CD4-positive, CD25-positive, alpha-beta regulatory T cell (primary cell): ENCODE results near the gene HOXC6. TPM values are rescaled to one million over a fixed set of nuclear protein-coding genes. Genes with fewer than 3 reads are reported as not detected.

ENCODE experiments used
- ATAC-seq, 2 donors: fragments of 150-1000 bp; cut with Tn5 transposase; one replicate each; pipeline ENCODE4 v1.10.0; 2021; ENCODE audit warnings: low read depth in 2 of 2, moderate number of reproducible peaks in 2 of 2, moderate library complexity in 1 of 2
- DNase-seq, 3 donors: peaks; one replicate each; pipeline versions ENCODE4 v3.0.0 to v3.0.0-alpha.2; 2012 to 2022; ENCODE audit warnings: mixed read lengths in 1 of 3
- H3K27ac ChIP-seq: one replicate; pipeline ENCODE4 v1.7.0; 2013; ENCODE audit warnings: mild to moderate bottlenecking, low read length; ENCODE audit not compliant: insufficient read depth, poor library complexity, severe bottlenecking
- H3K27me3 ChIP-seq: one replicate; pipeline ENCODE4 v1.7.0; 2013; ENCODE audit warnings: low read length; ENCODE audit not compliant: control insufficient read depth, insufficient read depth
- H3K36me3 ChIP-seq: one replicate; pipeline ENCODE4 v1.7.0; 2013; ENCODE audit warnings: mild to moderate bottlenecking, low read length, moderate library complexity; ENCODE audit not compliant: control insufficient read depth, insufficient read depth
- H3K4me1 ChIP-seq: 2 replicates; pipeline ENCODE4 v1.7.0; 2013; ENCODE audit warnings: mild to moderate bottlenecking, low read length; ENCODE audit not compliant: insufficient read depth, control insufficient read depth, poor library complexity, severe bottlenecking
- H3K4me3 ChIP-seq: one replicate; pipeline ENCODE4 v1.7.0; 2013; ENCODE audit warnings: low read depth, mild to moderate bottlenecking, low read length, moderate library complexity
- H3K9me3 ChIP-seq, 2 experiments: 1 replicate in 1 of 2; 2 replicates in 1 of 2; pipeline ENCODE4 v1.7.0; 2013; ENCODE audit warnings: low read length in 2 of 2, mild to moderate bottlenecking in 1 of 2, moderate library complexity in 1 of 2; ENCODE audit not compliant: control insufficient read depth in 2 of 2
- H3K27ac Mint-ChIP-seq, 3 donors: one replicate each; pipeline ENCODE4 v1.8.0; 2020 to 2022; ENCODE audit warnings: mild to moderate bottlenecking in 3 of 3, mixed read lengths in 3 of 3, moderate library complexity in 2 of 3
- H3K27me3 Mint-ChIP-seq: one replicate; pipeline ENCODE4 v1.8.0; 2022; ENCODE audit warnings: mild to moderate bottlenecking, mixed read lengths
- H3K36me3 Mint-ChIP-seq: one replicate; pipeline ENCODE4 v1.8.0; 2020; ENCODE audit warnings: mixed read lengths
- H3K4me1 Mint-ChIP-seq, 4 donors: one replicate each; pipeline ENCODE4 v1.8.0; 2020 to 2022; ENCODE audit warnings: mixed read lengths in 4 of 4, mild to moderate bottlenecking in 1 of 4
- H3K4me3 Mint-ChIP-seq, 4 donors: one replicate each; pipeline ENCODE4 v1.8.0; 2020 to 2022; ENCODE audit warnings: mild to moderate bottlenecking in 4 of 4, mixed read lengths in 4 of 4, moderate library complexity in 3 of 4
- H3K9me3 Mint-ChIP-seq, 7 donors: one replicate each; pipeline ENCODE4 v1.8.0; 2020 to 2022; ENCODE audit warnings: mixed read lengths in 7 of 7, mild to moderate bottlenecking in 3 of 7, moderate library complexity in 2 of 7
- polyA plus RNA-seq, 4 donors: library from polyadenylated mRNA; unstranded; fragments of 300-500 nt; fragmentation: Illumina TruSeq; gene quantifications; one replicate each; pipeline ENCODE4 v1.2.3, GENCODE V29; 2021
- total RNA-seq: library from RNA; stranded (reverse); gene quantifications from one replicate; pipeline ENCODE4 v1.2.3, GENCODE V29; 2022

The HOXC6 gene
- total and polyA plus RNA-seq, 5 donors from 2014 or later: not detected

DNA sequence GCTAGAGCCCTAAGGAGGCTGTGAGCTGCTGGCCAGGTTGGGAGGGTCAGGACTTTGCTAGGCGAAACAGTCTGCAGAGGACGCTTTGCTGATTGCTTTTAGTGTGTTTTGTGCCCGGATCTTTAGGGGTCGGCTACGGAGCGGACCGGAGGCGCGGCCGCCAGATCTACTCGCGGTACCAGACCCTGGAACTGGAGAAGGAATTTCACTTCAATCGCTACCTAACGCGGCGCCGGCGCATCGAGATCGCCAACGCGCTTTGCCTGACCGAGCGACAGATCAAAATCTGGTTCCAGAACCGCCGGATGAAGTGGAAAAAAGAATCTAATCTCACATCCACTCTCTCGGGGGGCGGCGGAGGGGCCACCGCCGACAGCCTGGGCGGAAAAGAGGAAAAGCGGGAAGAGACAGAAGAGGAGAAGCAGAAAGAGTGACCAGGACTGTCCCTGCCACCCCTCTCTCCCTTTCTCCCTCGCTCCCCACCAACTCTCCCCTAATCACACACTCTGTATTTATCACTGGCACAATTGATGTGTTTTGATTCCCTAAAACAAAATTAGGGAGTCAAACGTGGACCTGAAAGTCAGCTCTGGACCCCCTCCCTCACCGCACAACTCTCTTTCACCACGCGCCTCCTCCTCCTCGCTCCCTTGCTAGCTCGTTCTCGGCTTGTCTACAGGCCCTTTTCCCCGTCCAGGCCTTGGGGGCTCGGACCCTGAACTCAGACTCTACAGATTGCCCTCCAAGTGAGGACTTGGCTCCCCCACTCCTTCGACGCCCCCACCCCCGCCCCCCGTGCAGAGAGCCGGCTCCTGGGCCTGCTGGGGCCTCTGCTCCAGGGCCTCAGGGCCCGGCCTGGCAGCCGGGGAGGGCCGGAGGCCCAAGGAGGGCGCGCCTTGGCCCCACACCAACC lies 1.5 kb downstream of the HOXC6 start:
- Mint-ChIP-seq H3K9me3 (peaks cover 0 to 7% (median 3%) of the 10 kb centered on the region in 7 donors), H3K36me3 (no peaks in the 10 kb centered on the region), H3K4me3 (no peak overlapping the region), H3K27ac (no peak overlapping the region), H3K4me1 (peaks cover 0 to 34% (median 16%) of the 10 kb centered on the region in 4 donors), H3K27me3 (peaks cover 97% of the 10 kb centered on the region)
- Histone ChIP-seq H3K27me3 (peaks cover 38% of the 10 kb centered on the region), H3K9me3 (peaks cover 8 to 18% of the 10 kb centered on the region in 2 experiments), H3K4me1 (peaks cover 26% of the 10 kb centered on the region), H3K4me3 (no peak overlapping the region), H3K27ac (no peak overlapping the region), H3K36me3 (no peaks in the 10 kb centered on the region)
- DNase-seq (no peak), ATAC-seq (no peak)

DNA sequence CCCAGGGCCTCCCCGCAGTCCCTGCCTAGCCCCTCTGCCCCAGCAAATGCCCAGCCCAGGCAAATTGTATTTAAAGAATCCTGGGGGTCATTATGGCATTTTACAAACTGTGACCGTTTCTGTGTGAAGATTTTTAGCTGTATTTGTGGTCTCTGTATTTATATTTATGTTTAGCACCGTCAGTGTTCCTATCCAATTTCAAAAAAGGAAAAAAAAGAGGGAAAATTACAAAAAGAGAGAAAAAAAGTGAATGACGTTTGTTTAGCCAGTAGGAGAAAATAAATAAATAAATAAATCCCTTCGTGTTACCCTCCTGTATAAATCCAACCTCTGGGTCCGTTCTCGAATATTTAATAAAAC lies 2.2 kb downstream of the HOXC6 start:
- DNase-seq (no peak), ATAC-seq (no peak)
- peaks cover 97% of the 10 kb centered on the region for H3K27me3 Mint-ChIP-seq
- H3K9me3 Mint-ChIP-seq: peaks cover 0 to 10% (median 3%) of the 10 kb centered on the region in 7 donors
- H3K9me3 ChIP-seq: peaks cover 8 to 18% of the 10 kb centered on the region in 2 experiments
- H3K36me3 ChIP-seq: no peaks in the 10 kb centered on the region
- H3K27ac ChIP-seq: no peak overlapping the region
- H3K4me3 ChIP-seq: no peak overlapping the region
- no peak overlapping the region for H3K27ac Mint-ChIP-seq
- peaks cover 40% of the 10 kb centered on the region for H3K27me3 ChIP-seq
- H3K36me3 Mint-ChIP-seq: no peaks in the 10 kb centered on the region
- H3K4me1 Mint-ChIP-seq: peaks cover 0 to 38% (median 20%) of the 10 kb centered on the region in 4 donors
- H3K4me1 ChIP-seq: peaks cover 26% of the 10 kb centered on the region
- no peak overlapping the region for H3K4me3 Mint-ChIP-seq

DNA sequence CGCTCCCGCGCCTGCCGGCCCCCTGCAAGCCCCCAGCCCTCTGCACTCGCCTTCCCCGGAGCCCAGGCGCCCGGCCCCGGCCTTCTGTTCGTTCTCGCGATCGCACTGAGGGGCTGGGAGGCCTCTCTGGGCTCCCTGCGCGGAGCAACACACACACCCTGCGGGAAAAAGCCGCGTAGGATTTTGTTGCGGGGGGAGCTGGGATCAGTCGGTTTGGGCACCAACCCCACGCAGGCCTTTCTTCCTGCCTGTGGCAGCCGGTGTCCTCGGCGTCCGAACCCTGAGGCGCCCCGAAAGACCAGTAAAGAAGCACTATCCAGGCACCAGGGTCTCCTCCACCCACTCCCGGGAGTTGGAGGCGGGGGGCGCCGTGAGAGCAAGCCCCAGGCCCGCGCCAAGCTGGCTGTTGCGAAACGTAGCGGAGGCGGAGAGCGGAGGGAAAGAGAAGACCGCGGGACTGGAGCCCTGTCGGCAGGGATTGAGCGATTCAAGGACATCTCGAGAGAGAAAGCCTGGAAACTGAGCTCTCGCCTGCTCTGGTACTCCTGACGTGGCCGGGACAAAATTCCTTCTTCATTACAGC lies 2.7 kb downstream of the HOXC6 start:
- H3K36me3 ChIP-seq: no peaks in the 10 kb centered on the region
- peaks cover 41% of the 10 kb centered on the region for H3K27me3 ChIP-seq
- H3K4me3 ChIP-seq: no peak overlapping the region
- H3K9me3 ChIP-seq: peaks cover 8 to 18% of the 10 kb centered on the region in 2 experiments
- ATAC-seq (no peak), DNase-seq (no peak)
- no peak overlapping the region for H3K27ac ChIP-seq
- H3K4me1 ChIP-seq: peaks cover 26% of the 10 kb centered on the region
- Mint-ChIP-seq H3K9me3 (peaks cover 0 to 10% (median 3%) of the 10 kb centered on the region in 7 donors), H3K36me3 (no peaks in the 10 kb centered on the region), H3K27me3 (peaks cover 97% of the 10 kb centered on the region), H3K27ac (no peak overlapping the region), H3K4me3 (no peak overlapping the region), H3K4me1 (peaks cover 0 to 38% (median 19%) of the 10 kb centered on the region in 4 donors)

DNA sequence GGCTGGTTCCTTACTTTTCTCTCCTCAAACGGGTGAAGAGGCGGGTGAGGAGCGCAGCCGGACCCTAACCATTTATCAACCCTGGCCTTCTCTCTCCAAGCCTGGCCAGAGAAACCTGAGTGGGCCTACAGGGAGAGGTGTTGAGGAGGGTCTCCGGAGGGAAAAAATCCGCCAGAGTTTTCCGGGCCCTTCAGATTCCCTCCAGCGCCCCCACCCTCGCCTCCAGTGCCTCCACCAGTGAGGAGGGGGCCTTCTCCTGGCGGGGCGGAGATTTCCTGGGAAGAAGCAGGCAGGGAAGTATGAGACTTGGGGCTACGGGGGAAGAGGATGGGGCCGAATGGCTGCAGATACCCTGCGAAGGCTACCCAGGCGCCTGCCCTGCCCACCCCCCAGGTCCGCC lies 3.2 kb downstream of the HOXC6 start:
- H3K4me3 ChIP-seq: no peak overlapping the region
- peaks cover 0 to 10% (median 3%) of the 10 kb centered on the region in 7 donors for H3K9me3 Mint-ChIP-seq

DNA sequence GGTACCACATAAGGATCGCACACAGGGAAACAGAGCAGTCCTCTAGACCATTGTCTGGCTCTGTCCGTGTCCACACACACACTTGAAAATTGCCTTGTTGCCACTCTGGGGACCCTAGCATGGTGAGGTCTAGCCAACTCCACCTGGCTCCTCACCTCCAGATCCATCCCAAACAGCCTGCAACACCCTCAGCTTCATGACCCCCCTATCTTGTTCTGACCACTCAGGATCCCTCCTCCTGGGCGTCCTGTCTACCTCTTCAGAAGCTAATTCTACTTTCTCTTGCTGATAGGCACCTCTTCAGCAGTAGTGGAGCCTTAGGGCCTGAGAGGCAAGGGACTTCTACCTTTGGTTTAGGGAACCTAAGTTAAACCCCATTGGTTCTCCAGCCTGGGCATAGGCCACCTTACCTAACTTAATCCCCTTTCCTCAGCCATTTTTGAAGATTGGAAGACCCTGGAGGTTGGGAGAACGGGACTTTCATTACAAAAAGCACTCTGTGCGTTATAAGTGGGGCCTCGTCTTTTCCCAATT lies 3.9 kb downstream of the HOXC6 start:
- DNase-seq (no peak), ATAC-seq (no peak)
- Mint-ChIP-seq H3K27me3 (peaks cover 97% of the 10 kb centered on the region), H3K9me3 (peaks cover 0 to 10% (median 3%) of the 10 kb centered on the region in 7 donors), H3K4me3 (no peak overlapping the region), H3K4me1 (peaks cover 0 to 34% (median 17%) of the 10 kb centered on the region in 4 donors), H3K27ac (peak overlapping the region in 1 of 3 donors; percentile 56), H3K36me3 (no peaks in the 10 kb centered on the region)
- Histone ChIP-seq H3K4me3 (no peak overlapping the region), H3K36me3 (no peaks in the 10 kb centered on the region), H3K9me3 (peaks cover 8 to 18% of the 10 kb centered on the region in 2 experiments), H3K27me3 (peaks cover 31% of the 10 kb centered on the region), H3K27ac (no peak overlapping the region), H3K4me1 (peaks cover 22% of the 10 kb centered on the region)

More for the DNA sequence above, 3.2 kb downstream of the HOXC6 start:
- no peak overlapping the region for H3K27ac Mint-ChIP-seq
- Histone ChIP-seq H3K9me3 (peaks cover 8 to 18% of the 10 kb centered on the region in 2 experiments), H3K27me3 (peaks cover 36% of the 10 kb centered on the region), H3K4me1 (peaks cover 26% of the 10 kb centered on the region), H3K27ac (no peak overlapping the region), H3K36me3 (no peaks in the 10 kb centered on the region)
- no peak overlapping the region for H3K4me3 Mint-ChIP-seq
- peaks cover 0 to 38% (median 19%) of the 10 kb centered on the region in 4 donors for H3K4me1 Mint-ChIP-seq
- peaks cover 97% of the 10 kb centered on the region for H3K27me3 Mint-ChIP-seq
- ATAC-seq (no peak), DNase-seq (no peak)
- H3K36me3 Mint-ChIP-seq: no peaks in the 10 kb centered on the region

DNA sequence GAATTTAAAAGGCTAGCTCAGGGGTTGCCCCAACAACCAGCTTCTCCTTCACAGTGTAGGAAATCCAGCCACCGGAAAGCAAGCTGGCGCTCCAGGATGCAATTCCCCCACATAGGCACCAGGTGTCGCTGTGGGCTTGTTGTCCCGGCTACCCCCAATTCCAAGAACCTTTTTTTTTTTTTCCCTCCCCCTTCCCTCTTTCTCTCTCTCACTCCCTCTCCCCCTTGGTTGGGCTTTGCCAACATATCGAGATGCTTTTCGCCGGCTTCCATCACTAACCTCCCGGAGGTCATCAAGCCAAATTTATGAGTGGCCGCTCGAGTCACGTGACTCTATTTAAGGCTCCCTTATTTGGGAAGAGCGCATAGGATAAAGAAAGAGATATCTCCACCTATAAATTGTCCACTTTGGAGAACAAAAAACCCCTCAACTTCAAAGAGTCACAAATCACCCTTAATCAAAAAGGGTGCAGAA lies 4.4 kb downstream of the HOXC6 start, which contains the start of gene HOXC5:
HOXC5 (plus strand) TSS at position 424 of the 474 bp plus-strand sequence. CDS start 73 bp downstream, outside the sequence.
- H3K27ac Mint-ChIP-seq: peak within 1 kb of the TSS in 1 of 3 donors; percentile 69
- H3K4me3 Mint-ChIP-seq: peak within 1 kb of the TSS in 3 of 4 donors; percentile 51 to 57 (median 52)
- Histone ChIP-seq H3K4me3 (no peak within 1 kb of the TSS), H3K4me1 (peaks cover 22% of the 10 kb centered on the region), H3K9me3 (peaks cover 8 to 18% of the 10 kb centered on the region in 2 experiments), H3K36me3 (no peaks in the 10 kb centered on the region), H3K27me3 (peaks cover 26% of the 10 kb centered on the region), H3K27ac (no peak within 1 kb of the TSS)
- peaks cover 0 to 34% (median 14%) of the 10 kb centered on the region in 4 donors for H3K4me1 Mint-ChIP-seq
- ATAC-seq (no peak), DNase-seq (peak in 2 of 3 donors; percentile 50 to 67)
- H3K27me3 Mint-ChIP-seq: peaks cover 97% of the 10 kb centered on the region
- no peaks in the 10 kb centered on the region for H3K36me3 Mint-ChIP-seq
- peaks cover 0 to 10% (median 2%) of the 10 kb centered on the region in 7 donors for H3K9me3 Mint-ChIP-seq

GRCh38 chr12:54033106-54033979 lies 5.1 kb downstream of the HOXC6 start:
- H3K27ac ChIP-seq: no peak overlapping the region
- H3K36me3 ChIP-seq: no peaks in the 10 kb centered on the region
- Mint-ChIP-seq H3K27me3 (peaks cover 97% of the 10 kb centered on the region), H3K9me3 (peaks cover 0 to 10% (median 2%) of the 10 kb centered on the region in 7 donors), H3K4me3 (peak overlapping the region in 3 of 4 donors; percentile 51 to 57 (median 52)), H3K4me1 (peaks cover 0 to 32% (median 14%) of the 10 kb centered on the region in 4 donors), H3K27ac (no peak overlapping the region), H3K36me3 (no peaks in the 10 kb centered on the region)
- H3K9me3 ChIP-seq: peaks cover 8 to 18% of the 10 kb centered on the region in 2 experiments
- H3K4me1 ChIP-seq: peaks cover 22% of the 10 kb centered on the region
- H3K4me3 ChIP-seq: no peak overlapping the region
- DNase-seq: no peak
- H3K27me3 ChIP-seq: peaks cover 23% of the 10 kb centered on the region
- no peak for ATAC-seq
